Calu3 (cell line): ENCODE data around the gene AACS. TPM values are rescaled to one million over a fixed set of nuclear protein-coding genes. Genes with fewer than 3 reads are reported as not detected.

Source experiments
- BruUV-seq: library from RNA; stranded (reverse); fragments of 400-500 nt; replicated peaks from 2 replicates; lab custom pipeline; 2021; lab: Mats Ljungman, UMichigan
- CTCF ChIA-PET: fragments of 300-600 bp; sonication (Branson Sonifier 250); formaldehyde crosslinking; loops from one replicate; lab custom pipeline; 2022; ENCODE audit warnings: antibody characterized with exemption; lab: Charles Lee
- DNase-seq: peaks from one replicate; pipeline ENCODE4 v3.0.0; 2022
- H3K27ac Mint-ChIP-seq: one replicate; pipeline ENCODE4 v1.8.0; 2022; ENCODE audit warnings: mixed read lengths; ENCODE audit not compliant: unreplicated experiment
- H3K27me3 Mint-ChIP-seq: one replicate; pipeline ENCODE4 v1.8.0; 2022; ENCODE audit warnings: mixed read lengths; ENCODE audit not compliant: unreplicated experiment
- H3K36me3 Mint-ChIP-seq: one replicate; pipeline ENCODE4 v1.8.0; 2022; ENCODE audit warnings: mild to moderate bottlenecking, moderate library complexity, mixed read lengths; ENCODE audit not compliant: insufficient read depth, unreplicated experiment
- H3K4me1 Mint-ChIP-seq: one replicate; pipeline ENCODE4 v1.8.0; 2022; ENCODE audit warnings: mild to moderate bottlenecking, low read depth, mixed read lengths; ENCODE audit not compliant: unreplicated experiment
- H3K4me3 Mint-ChIP-seq: one replicate; pipeline ENCODE4 v1.8.0; 2022; ENCODE audit warnings: mild to moderate bottlenecking, low read depth, moderate library complexity, mixed read lengths; ENCODE audit not compliant: unreplicated experiment
- H3K9me3 Mint-ChIP-seq: one replicate; pipeline ENCODE4 v1.8.0; 2022; ENCODE audit warnings: low read depth, mixed read lengths; ENCODE audit not compliant: unreplicated experiment
- CTCF ChIP-seq: fragments of 200-600 bp; IDR thresholded peaks from one replicate; pipeline ENCODE4 v1.8.0; 2022; ENCODE audit warnings: antibody characterized with exemption; ENCODE audit not compliant: unreplicated experiment
- intact Hi-C: fragments of 100-400 bp; cut with micrococcal nuclease; formaldehyde crosslinking; loops from one replicate; pipeline ENCODE4 v1.10.0; 2022; ENCODE audit not compliant: unreplicated experiment
- total RNA-seq: library from RNA; stranded (reverse); gene quantifications from 2 replicates; pipeline ENCODE4 v1.2.3, GENCODE V29; 2022

Gene AACS
- total RNA-seq, 1 experiment from 2014 or later = 39.2 TPM

- intact Hi-C loops = no loop called here
- peaks cover 24% of the 10 kb centered on the region for H3K4me1 Mint-ChIP-seq
- H3K9me3 Mint-ChIP-seq = no peaks in the 10 kb centered on the region
- no peak for TF ChIP-seq CTCF
- no peak overlapping the region for H3K27ac Mint-ChIP-seq
- H3K4me3 Mint-ChIP-seq = no peak overlapping the region
- H3K36me3 Mint-ChIP-seq = peaks cover 55% of the 10 kb centered on the region
- CTCF ChIA-PET = no interaction called here
- no peaks in the 10 kb centered on the region for H3K27me3 Mint-ChIP-seq
- no peak for DNase-seq
- BruUV-seq = no TSS peak
Observed at GRCh38 chr12:125128439-125129178, 63.4 kb downstream of the AACS start.

- intact Hi-C loops = no loop called here
- Mint-ChIP-seq H3K27me3 (no peaks in the 10 kb centered on the region), H3K36me3 (peaks cover 50% of the 10 kb centered on the region), H3K27ac (no peak overlapping the region), H3K9me3 (no peaks in the 10 kb centered on the region), H3K4me3 (no peak overlapping the region), H3K4me1 (peaks cover 19% of the 10 kb centered on the region)
- DNase-seq = no peak
- TF ChIP-seq CTCF = no peak
- CTCF ChIA-PET = no interaction called here
- no TSS peak for BruUV-seq
Observed at GRCh38 chr12:125129179-125129571, 63.9 kb downstream of the AACS start.

DNA sequence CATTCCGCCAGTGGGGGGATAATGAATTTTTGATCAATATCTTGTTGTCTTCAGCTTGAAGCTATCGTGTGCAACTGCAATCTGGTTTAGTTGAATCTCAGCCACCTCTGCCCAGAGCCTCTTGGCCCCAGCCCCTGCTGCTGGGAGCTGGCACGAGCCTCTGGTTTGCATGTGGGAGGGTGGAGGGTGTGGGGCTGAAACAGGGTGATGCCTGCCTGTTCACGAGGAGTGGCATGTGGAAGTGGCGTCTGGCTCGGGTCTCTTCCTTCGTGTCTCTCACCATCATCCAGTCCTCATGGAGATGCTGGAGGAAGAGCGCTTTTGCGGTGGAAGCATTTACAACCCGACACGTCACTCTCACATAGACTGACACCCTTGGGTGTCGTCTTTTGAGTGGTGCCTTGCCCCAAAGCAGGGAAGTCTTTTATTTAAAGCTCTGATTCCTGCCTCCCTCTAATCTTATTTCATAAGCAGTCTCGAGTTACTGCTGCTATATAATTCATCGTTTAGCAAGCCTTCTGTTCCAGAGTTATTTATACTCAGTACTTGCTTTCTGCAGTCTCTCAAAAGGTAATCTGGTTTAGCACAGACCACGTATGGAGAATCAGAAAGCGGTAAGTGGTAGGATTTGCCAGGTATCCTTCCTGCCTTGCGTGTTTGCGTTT, 64.5 kb downstream of the AACS start:
- no TSS peak for BruUV-seq
- no peak for DNase-seq
- no peak for TF ChIP-seq CTCF
- H3K9me3 Mint-ChIP-seq = no peaks in the 10 kb centered on the region
- peaks cover 13% of the 10 kb centered on the region for H3K4me1 Mint-ChIP-seq
- H3K27ac Mint-ChIP-seq = no peak overlapping the region
- no peak overlapping the region for H3K4me3 Mint-ChIP-seq
- H3K36me3 Mint-ChIP-seq = peaks cover 46% of the 10 kb centered on the region
- CTCF ChIA-PET = no interaction called here
- intact Hi-C loops = no loop called here
- H3K27me3 Mint-ChIP-seq = no peaks in the 10 kb centered on the region

GRCh38 chr12:125131958-125132357, 66.7 kb downstream of the AACS start:
- H3K36me3 Mint-ChIP-seq = peaks cover 43% of the 10 kb centered on the region
- intact Hi-C loops = no loop called here
- H3K4me3 Mint-ChIP-seq = no peak overlapping the region
- no peak for DNase-seq
- no peaks in the 10 kb centered on the region for H3K4me1 Mint-ChIP-seq
- no peaks in the 10 kb centered on the region for H3K9me3 Mint-ChIP-seq
- TF ChIP-seq CTCF = no peak
- no peaks in the 10 kb centered on the region for H3K27me3 Mint-ChIP-seq
- H3K27ac Mint-ChIP-seq = no peak overlapping the region
- CTCF ChIA-PET = no interaction called here
- BruUV-seq = no TSS peak
